Type B pancreatic cell (in vitro differentiated cells): Measurements from ENCODE around the gene CDKAL1. TPM values are rescaled to one million over a fixed set of nuclear protein-coding genes. Genes with fewer than 3 reads are reported as not detected.

Experiments used
- DNase-seq: peaks from one replicate; pipeline ENCODE4 v3.0.0; 2021; ENCODE audit warnings: mixed read lengths; ENCODE audit not compliant: unreplicated experiment; ENCODE audit errors: extremely low spot score
- H3K27ac Mint-ChIP-seq: 2 replicates; pipeline ENCODE4 v1.8.0; 2021; ENCODE audit warnings: mild to moderate bottlenecking, mixed read lengths
- H3K27me3 Mint-ChIP-seq: 2 replicates; pipeline ENCODE4 v1.8.0; 2021; ENCODE audit warnings: mixed read lengths
- H3K36me3 Mint-ChIP-seq: 2 replicates; pipeline ENCODE4 v1.8.0; 2021; ENCODE audit warnings: mixed read lengths
- H3K4me1 Mint-ChIP-seq: one replicate; pipeline ENCODE4 v1.8.0; 2021; ENCODE audit warnings: mixed read lengths; ENCODE audit not compliant: unreplicated experiment
- H3K4me3 Mint-ChIP-seq: 2 replicates; pipeline ENCODE4 v1.8.0; 2021; ENCODE audit warnings: mild to moderate bottlenecking, mixed read lengths
- H3K9me3 Mint-ChIP-seq: 2 replicates; pipeline ENCODE4 v1.8.0; 2021; ENCODE audit warnings: mixed read lengths
- total RNA-seq: library from RNA; stranded (reverse); gene quantifications from 2 replicates; pipeline ENCODE4 v1.2.1, GENCODE V29; 2021; ENCODE audit warnings: low replicate concordance
- TF ChIP-seq, protein P1 (sequence below): fragments of 200-600 bp; sonication (generic); conservative IDR thresholded peaks from 2 replicates; pipeline ENCODE4 v1.5.0; 2021; ENCODE audit warnings: antibody characterized with exemption, mild to moderate bottlenecking

The CDKAL1 gene
- total RNA-seq, 1 donor from 2014 or later, result 21.0 TPM

DNA sequence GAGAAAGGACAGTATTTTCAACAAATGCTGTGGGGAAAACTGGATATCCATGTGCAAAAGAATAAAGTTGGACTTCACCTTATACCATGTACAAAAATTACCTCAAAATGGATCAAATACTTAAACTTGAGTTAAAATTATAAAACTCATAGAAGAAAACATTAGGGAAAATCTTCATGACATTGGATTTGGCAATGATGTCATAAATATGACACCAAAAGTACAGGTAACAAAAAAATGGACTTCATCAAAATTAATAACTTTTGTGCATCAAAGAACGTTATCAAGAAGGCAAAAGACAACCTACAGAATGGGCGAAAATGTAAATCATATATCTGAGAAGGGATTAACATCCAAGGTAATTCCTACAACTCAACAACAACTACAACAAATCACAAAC lies 704.0 kb downstream of the CDKAL1 start:
- Mint-ChIP-seq H3K9me3 (peaks cover 18% of the 10 kb centered on the region), H3K4me1 (peaks cover 11% of the 10 kb centered on the region), H3K27ac (no peak overlapping the region), H3K36me3 (peaks cover 26% of the 10 kb centered on the region), H3K27me3 (no peaks in the 10 kb centered on the region), H3K4me3 (no peak overlapping the region)
- TF ChIP-seq, protein P1, sequence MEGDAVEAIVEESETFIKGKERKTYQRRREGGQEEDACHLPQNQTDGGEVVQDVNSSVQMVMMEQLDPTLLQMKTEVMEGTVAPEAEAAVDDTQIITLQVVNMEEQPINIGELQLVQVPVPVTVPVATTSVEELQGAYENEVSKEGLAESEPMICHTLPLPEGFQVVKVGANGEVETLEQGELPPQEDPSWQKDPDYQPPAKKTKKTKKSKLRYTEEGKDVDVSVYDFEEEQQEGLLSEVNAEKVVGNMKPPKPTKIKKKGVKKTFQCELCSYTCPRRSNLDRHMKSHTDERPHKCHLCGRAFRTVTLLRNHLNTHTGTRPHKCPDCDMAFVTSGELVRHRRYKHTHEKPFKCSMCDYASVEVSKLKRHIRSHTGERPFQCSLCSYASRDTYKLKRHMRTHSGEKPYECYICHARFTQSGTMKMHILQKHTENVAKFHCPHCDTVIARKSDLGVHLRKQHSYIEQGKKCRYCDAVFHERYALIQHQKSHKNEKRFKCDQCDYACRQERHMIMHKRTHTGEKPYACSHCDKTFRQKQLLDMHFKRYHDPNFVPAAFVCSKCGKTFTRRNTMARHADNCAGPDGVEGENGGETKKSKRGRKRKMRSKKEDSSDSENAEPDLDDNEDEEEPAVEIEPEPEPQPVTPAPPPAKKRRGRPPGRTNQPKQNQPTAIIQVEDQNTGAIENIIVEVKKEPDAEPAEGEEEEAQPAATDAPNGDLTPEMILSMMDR, result no peak
- no peak for DNase-seq

DNA sequence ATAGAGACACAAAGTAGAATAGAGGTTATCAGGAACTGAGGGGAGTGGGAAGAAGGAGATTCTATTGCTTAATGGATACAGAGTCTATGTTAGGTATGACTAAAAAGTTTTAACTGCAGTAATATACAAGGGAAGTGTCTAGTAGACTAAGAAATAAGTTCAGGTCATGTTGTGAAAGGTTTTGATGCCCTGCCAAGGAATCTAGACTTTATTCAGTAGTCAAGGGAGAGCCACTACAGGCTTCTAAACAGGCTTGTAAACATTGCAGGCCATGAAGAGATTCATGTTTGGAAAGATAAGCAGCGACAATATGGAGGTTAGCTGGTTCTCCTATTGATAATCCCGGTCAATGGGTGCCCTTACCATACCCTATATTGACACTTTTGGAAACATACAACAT lies 706.5 kb downstream of the CDKAL1 start:
- Mint-ChIP-seq H3K9me3 (peaks cover 7% of the 10 kb centered on the region), H3K4me1 (peaks cover 15% of the 10 kb centered on the region), H3K27me3 (no peaks in the 10 kb centered on the region), H3K4me3 (no peak overlapping the region), H3K27ac (no peak overlapping the region), H3K36me3 (peaks cover 10% of the 10 kb centered on the region)
- TF ChIP-seq, protein P1, result no peak
- no peak for DNase-seq

DNA sequence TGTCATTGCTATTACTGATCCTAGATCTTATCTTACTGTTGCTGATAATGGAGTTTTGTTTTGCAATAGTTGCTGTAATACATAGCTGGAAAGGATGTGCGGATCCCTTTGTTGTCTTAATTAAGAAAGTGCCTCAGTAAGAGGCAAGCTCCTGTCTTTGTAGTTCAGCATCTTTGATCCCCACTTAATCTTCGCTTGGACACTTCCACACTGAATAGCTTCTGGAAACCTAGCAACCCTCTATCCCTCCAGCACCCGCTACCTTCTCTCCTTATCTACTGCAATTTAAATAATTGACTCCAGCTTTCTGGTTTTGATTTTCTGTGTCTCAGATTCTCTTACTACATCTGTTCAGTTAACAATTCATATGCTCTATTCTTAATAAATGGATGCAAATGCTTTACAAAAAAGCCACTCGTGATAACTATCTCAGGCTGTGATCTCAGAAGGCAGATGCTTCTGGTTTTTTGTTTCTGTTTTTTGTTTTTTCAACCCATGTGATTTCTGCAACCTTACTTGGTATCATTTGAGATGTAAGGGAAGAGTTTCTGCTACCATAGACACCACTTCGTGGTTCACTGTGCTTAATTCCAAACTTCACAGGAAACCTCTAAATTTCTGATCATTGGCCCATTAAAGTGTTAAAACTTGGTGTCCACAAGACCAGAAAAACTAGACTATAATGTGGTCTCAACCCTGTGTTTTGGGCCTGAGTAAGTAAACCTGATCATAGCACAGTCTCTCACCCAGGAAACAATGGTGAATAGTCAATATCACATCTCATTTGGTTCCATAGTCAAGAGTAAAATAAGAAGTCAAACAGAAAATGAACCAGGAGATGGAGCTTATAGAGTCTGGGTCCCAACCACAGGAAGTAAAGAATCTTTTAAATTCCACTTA lies 707.2 kb downstream of the CDKAL1 start:
- Mint-ChIP-seq H3K4me3 (no peak overlapping the region), H3K4me1 (peaks cover 17% of the 10 kb centered on the region), H3K27me3 (no peaks in the 10 kb centered on the region), H3K9me3 (peaks cover 7% of the 10 kb centered on the region), H3K27ac (no peak overlapping the region), H3K36me3 (peaks cover 10% of the 10 kb centered on the region)
- TF ChIP-seq, protein P1, result no peak
- DNase-seq, result no peak

DNA sequence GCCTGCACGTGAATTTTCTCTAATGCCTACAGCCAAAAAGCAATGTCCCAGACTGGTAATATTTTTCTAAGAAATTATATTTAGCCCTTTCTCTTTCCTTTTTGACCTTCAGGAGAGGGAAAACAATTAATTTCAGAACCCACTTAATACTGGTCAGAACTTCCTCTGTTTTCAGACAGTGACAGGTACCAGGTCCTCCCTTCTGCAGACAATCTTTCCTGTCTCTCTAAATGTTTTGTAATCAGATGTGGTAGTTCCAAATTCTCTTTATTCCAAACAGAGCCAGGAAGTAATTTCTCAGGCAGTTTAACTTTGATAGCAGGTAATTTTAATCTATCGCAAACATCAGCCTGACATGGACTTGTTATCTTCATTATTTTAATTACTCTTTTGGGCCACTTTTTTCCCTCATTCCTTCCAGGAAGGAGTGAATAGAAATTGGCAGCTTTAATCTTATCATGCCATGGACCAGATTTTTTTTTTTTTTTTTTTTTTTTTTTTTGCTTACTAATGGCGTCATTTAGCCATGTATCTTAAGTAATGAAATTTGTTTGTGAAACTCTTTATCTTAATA lies 710.7 kb downstream of the CDKAL1 start:
- no peaks in the 10 kb centered on the region for H3K27me3 Mint-ChIP-seq
- TF ChIP-seq, protein P1, result no peak
- DNase-seq, result no peak
- H3K27ac Mint-ChIP-seq, result no peak overlapping the region
- H3K4me1 Mint-ChIP-seq, result peaks cover 17% of the 10 kb centered on the region
- H3K4me3 Mint-ChIP-seq, result no peak overlapping the region
- H3K36me3 Mint-ChIP-seq, result peaks cover 3% of the 10 kb centered on the region
- H3K9me3 Mint-ChIP-seq, result no peaks in the 10 kb centered on the region

DNA sequence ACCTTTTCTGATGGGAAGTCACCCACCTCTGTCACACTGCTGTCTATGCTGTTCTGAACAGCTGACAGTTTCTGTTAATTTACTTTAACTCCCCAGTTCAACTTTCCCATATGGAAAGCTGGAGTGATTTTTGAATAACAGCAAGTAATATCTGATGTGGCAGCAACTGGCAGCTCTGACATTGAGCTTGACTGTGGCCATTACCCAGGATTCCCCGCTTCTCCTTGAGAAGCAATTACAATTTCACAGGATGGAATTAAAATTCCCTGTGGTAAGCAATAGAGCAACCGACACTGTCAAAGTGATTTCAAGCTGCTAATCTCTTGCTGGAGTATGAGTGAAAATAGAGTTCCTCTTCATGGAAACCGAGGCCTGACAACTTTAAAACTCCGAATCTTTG lies 711.2 kb downstream of the CDKAL1 start:
- DNase-seq, result no peak
- Mint-ChIP-seq H3K36me3 (peaks cover 3% of the 10 kb centered on the region), H3K27me3 (no peaks in the 10 kb centered on the region), H3K9me3 (no peaks in the 10 kb centered on the region), H3K4me1 (peaks cover 17% of the 10 kb centered on the region), H3K4me3 (no peak overlapping the region), H3K27ac (no peak overlapping the region)
- TF ChIP-seq, protein P1, result no peak
